HL-60 (cell line): ENCODE results near the gene CST9.

Experiments
- DNase-seq, 2 experiments: peaks; one replicate each; pipeline ENCODE4 v3.0.0-alpha.2; 2010 to 2020; ENCODE audit warnings: low read depth in 1 of 2, low spot score in 1 of 2
- H3K27ac ChIP-seq: fragments of 250-450 bp; sonication (Bioruptor Pico); replicated peaks from 2 replicates; pipeline ENCODE4 v1.5.1; 2020; ENCODE audit warnings: mild to moderate bottlenecking, moderate library complexity
- H3K27me3 ChIP-seq: fragments of 250-450 bp; sonication (Bioruptor Pico); 2 replicates; pipeline ENCODE4 v1.5.1; 2021; ENCODE audit warnings: mild to moderate bottlenecking, moderate library complexity; ENCODE audit not compliant: insufficient read depth, poor library complexity, severe bottlenecking
- H3K4me3 ChIP-seq: replicated peaks from 2 replicates; pipeline ENCODE4 v1.5.1; 2011; ENCODE audit warnings: mild to moderate bottlenecking, control low read depth, low read length; ENCODE audit not compliant: insufficient read depth
- CTCF ChIP-seq: IDR thresholded peaks from one replicate; pipeline ENCODE4 v1.5.1; 2011; ENCODE audit warnings: low read length, control low read depth, inconsistent platforms; ENCODE audit not compliant: insufficient read depth
- GABPA ChIP-seq: IDR thresholded peaks from 2 replicates; pipeline ENCODE4 v1.6.1; 2012; ENCODE audit warnings: low read depth
- POLR2AphosphoS5 ChIP-seq: IDR thresholded peaks from 2 replicates; pipeline ENCODE4 v1.6.1; 2012; ENCODE audit warnings: low read depth
- REST ChIP-seq: IDR thresholded peaks from 2 replicates; pipeline ENCODE4 v1.6.1; 2012; ENCODE audit warnings: low read depth; ENCODE audit not compliant: insufficient replicate concordance
- SPI1 ChIP-seq: IDR thresholded peaks from 2 replicates; pipeline ENCODE4 v1.6.1; 2012; ENCODE audit warnings: low read depth, mild to moderate bottlenecking, borderline replicate concordance

CST9 gene

GRCh38 chr20:23587631-23588030 lies 18.1 kb downstream of the CST9 start:
- no peak for DNase-seq
- TF ChIP-seq CTCF, result no peak
- TF ChIP-seq REST, result no peak
- no peak for TF ChIP-seq SPI1
- no peak for TF ChIP-seq POLR2AphosphoS5
- TF ChIP-seq GABPA, result no peak
- no peak overlapping the region for H3K4me3 ChIP-seq

DNA sequence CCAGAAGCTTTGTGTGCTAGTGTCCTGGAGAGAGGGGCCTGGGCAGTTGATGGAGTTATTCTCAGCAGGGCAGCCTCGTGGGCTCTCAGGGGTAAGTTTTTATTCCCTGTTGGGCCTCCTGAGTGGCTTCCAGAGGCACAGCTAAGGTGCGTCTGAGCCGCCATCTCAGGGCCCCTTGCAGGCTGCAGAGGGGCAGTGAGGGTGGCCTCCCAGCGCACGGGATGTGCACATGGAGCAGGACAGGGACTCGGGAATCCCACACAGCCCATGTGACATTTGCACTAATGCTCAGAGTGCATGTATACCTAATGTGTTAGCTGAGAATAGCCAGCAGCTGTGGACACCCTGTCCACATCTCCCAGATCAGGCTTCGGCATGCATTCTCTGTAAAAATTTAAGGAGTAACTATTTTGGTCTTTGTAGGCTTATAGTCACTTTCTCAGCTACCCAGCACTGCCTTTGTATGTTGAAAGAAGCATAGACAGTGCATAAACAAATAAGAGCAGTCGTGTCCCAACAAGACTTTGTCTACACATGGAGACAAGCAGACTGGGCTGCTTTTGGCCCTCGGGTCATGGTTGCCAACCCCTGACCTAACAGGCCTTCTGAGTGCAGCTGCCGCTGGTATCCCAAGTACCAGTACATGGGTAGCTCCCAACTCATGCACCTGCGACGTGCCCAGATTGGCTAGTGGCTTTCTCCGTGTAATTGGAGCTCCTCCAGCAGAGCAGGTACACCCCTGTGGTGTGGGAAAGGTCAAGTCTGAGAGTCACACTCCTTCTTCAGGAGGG lies 18.8 kb downstream of the CST9 start:
- Histone ChIP-seq H3K4me3 (no peak overlapping the region), H3K27me3 (no peaks in the 10 kb centered on the region), H3K27ac (no peak overlapping the region)
- no peak for TF ChIP-seq REST
- TF ChIP-seq CTCF, result no peak
- TF ChIP-seq GABPA, result no peak
- no peak for TF ChIP-seq SPI1
- TF ChIP-seq POLR2AphosphoS5, result no peak
- no peak for DNase-seq

More at GRCh38 chr20:23587631-23588030, 18.1 kb downstream of the CST9 start:
- no peaks in the 10 kb centered on the region for H3K27me3 ChIP-seq
- no peak overlapping the region for H3K27ac ChIP-seq

- DNase-seq, result no peak
- no peak overlapping the region for H3K27ac ChIP-seq
- no peaks in the 10 kb centered on the region for H3K27me3 ChIP-seq
- no peak overlapping the region for H3K4me3 ChIP-seq
- TF ChIP-seq REST (no peak), GABPA (no peak), SPI1 (no peak), CTCF (no peak), POLR2AphosphoS5 (no peak)
Measured at GRCh38 chr20:23585808-23586734, 19.6 kb downstream of the CST9 start.
